H1 (cell line): ENCODE data around the gene RRBP1. TPM values are rescaled to one million over a fixed set of nuclear protein-coding genes. Genes with fewer than 3 reads are reported as not detected.

ENCODE experiments used
- CTCF ChIA-PET: fragments of 300-600 bp; sonication (Branson Sonifier 250); formaldehyde crosslinking; loops from one replicate; lab custom pipeline; 2021; ENCODE audit not compliant: partially characterized antibody; lab: Charles Lee
- POLR2A ChIA-PET: fragments of 300-600 bp; sonication (Branson Sonifier 250); formaldehyde crosslinking; loops from one replicate; lab custom pipeline; 2021; ENCODE audit warnings: inconsistent platforms; ENCODE audit not compliant: partially characterized antibody; lab: Charles Lee
- DNase-seq, 2 experiments: peaks; one replicate each; pipeline versions ENCODE4 v3.0.0 to v3.0.0-alpha.2; 2010 to 2022; ENCODE audit warnings: low spot score in 2 of 2, low read depth in 1 of 2, mixed read lengths in 1 of 2
- FAIRE-seq: peaks from 2 replicates; lab custom pipeline; 2011; peaks lifted over from hg19 to GRCh38; lab: Jason Lieb, UNC
- H2AFZ ChIP-seq: 2 replicates; pipeline ENCODE4 v1.8.1; 2012; ENCODE audit warnings: low read length, inconsistent platforms
- H2AK5ac ChIP-seq: 2 replicates; pipeline ENCODE4 v1.6.1; 2013; ENCODE audit warnings: low read depth, low read length
- H2BK120ac ChIP-seq: replicated peaks from 2 replicates; pipeline ENCODE3; 2013; ENCODE audit warnings: low read depth, low read length, inconsistent platforms
- H2BK12ac ChIP-seq: 2 replicates; pipeline ENCODE4 v1.6.1; 2013; ENCODE audit warnings: low read depth, low read length
- H2BK15ac ChIP-seq: 2 replicates; pipeline ENCODE4 v1.6.1; 2013; ENCODE audit warnings: low read length
- H2BK20ac ChIP-seq: 2 replicates; pipeline ENCODE4 v1.6.1; 2013; ENCODE audit warnings: low read length
- H2BK5ac ChIP-seq: 2 replicates; pipeline ENCODE4 v1.6.1; 2013; ENCODE audit warnings: low read depth, low read length
- H3K14ac ChIP-seq: 2 replicates; pipeline ENCODE4 v1.6.1; 2013; ENCODE audit warnings: inconsistent platforms; ENCODE audit not compliant: insufficient read length
- H3K18ac ChIP-seq: 2 replicates; pipeline ENCODE4 v1.6.1; 2013; ENCODE audit warnings: low read length; ENCODE audit errors: extremely low read depth
- H3K23ac ChIP-seq: 2 replicates; pipeline ENCODE4 v1.6.1; 2013; ENCODE audit warnings: inconsistent platforms; ENCODE audit not compliant: insufficient read length
- H3K23me2 ChIP-seq: 2 replicates; pipeline ENCODE4 v1.6.1; 2013; ENCODE audit warnings: low read depth, low read length
- H3K27ac ChIP-seq: 2 replicates; pipeline ENCODE4 v1.6.1; 2011; ENCODE audit warnings: low read depth, low read length, inconsistent platforms
- H3K27me3 ChIP-seq, 4 experiments: replicated peaks in 1 of 4; 1 replicate in 1 of 4; 2 replicates in 3 of 4; pipeline versions ENCODE4 v1.6.1 to v1.8.1; 2011 to 2013; ENCODE audit warnings: low read length in 3 of 4, mild to moderate bottlenecking in 3 of 4, inconsistent platforms in 2 of 4, mixed read lengths in 2 of 4, moderate library complexity in 1 of 4; ENCODE audit not compliant: control insufficient read depth in 3 of 4, insufficient read depth in 3 of 4; ENCODE audit errors: extremely low read depth in 1 of 4
- H3K36me3 ChIP-seq, 4 experiments: 2 replicates each; pipeline versions ENCODE4 v1.6.1 to v1.8.1; 2011 to 2013; ENCODE audit warnings: mild to moderate bottlenecking in 4 of 4, low read length in 3 of 4, moderate library complexity in 2 of 4, control low read depth in 1 of 4, inconsistent platforms in 1 of 4; ENCODE audit not compliant: insufficient read depth in 4 of 4, control insufficient read depth in 2 of 4
- H3K4ac ChIP-seq: replicated peaks from 2 replicates; pipeline ENCODE3; 2013; ENCODE audit warnings: low read length, low read depth, mixed read lengths, inconsistent platforms; ENCODE audit not compliant: insufficient read length
- H3K4me1 ChIP-seq, 4 experiments: replicated peaks in 1 of 4; 1 replicate in 1 of 4; 2 replicates in 3 of 4; pipeline versions ENCODE4 v1.6.1 to v1.8.1; 2011 to 2013; ENCODE audit warnings: low read length in 3 of 4, inconsistent platforms in 2 of 4, mixed read lengths in 1 of 4; ENCODE audit not compliant: insufficient read depth in 4 of 4, control insufficient read depth in 3 of 4
- H3K4me2 ChIP-seq, 2 experiments: 2 replicates each; pipeline versions ENCODE4 v1.6.1 to v1.8.1; 2011 to 2013; ENCODE audit warnings: low read depth in 2 of 2, low read length in 2 of 2, control low read depth in 1 of 2, inconsistent platforms in 1 of 2, mild to moderate bottlenecking in 1 of 2; ENCODE audit not compliant: insufficient read depth in 1 of 2
- H3K4me3 ChIP-seq, 4 experiments: fragments of 200-600, 300-600 bp in 1 of 4; sonication (generic), shearing (Covaris generic), sonication (Bioruptor Twin) in 1 of 4; 2 replicates each; pipeline versions ENCODE4 v1.5.1 to v1.8.1; 2011 to 2016; ENCODE audit warnings: low read length in 4 of 4, low read depth in 3 of 4, control low read depth in 2 of 4, inconsistent platforms in 2 of 4, mild to moderate bottlenecking in 2 of 4, mixed read lengths in 1 of 4, moderate library complexity in 1 of 4; ENCODE audit not compliant: insufficient read depth in 2 of 4; ENCODE audit errors: extremely low read depth in 1 of 4
- H3K56ac ChIP-seq: replicated peaks from 2 replicates; pipeline ENCODE3; 2013; ENCODE audit warnings: low read depth, mild to moderate bottlenecking, mixed read lengths, low read length, inconsistent platforms; ENCODE audit not compliant: insufficient read length
- H3K79me1 ChIP-seq: 2 replicates; pipeline ENCODE4 v1.6.1; 2013; ENCODE audit warnings: low read depth, low read length, control low read depth
- H3K79me2 ChIP-seq, 2 experiments: 2 replicates each; pipeline versions ENCODE4 v1.6.1 to v1.8.1; 2012 to 2013; ENCODE audit warnings: low read length in 2 of 2, mild to moderate bottlenecking in 2 of 2, inconsistent platforms in 1 of 2; ENCODE audit not compliant: insufficient read depth in 2 of 2, control insufficient read depth in 1 of 2
- H3K9ac ChIP-seq, 4 experiments: replicated peaks in 1 of 4; 1 replicate in 1 of 4; 2 replicates in 3 of 4; pipeline versions ENCODE4 v1.6.1 to v1.8.1; 2011 to 2013; ENCODE audit warnings: low read depth in 3 of 4, low read length in 3 of 4, control low read depth in 2 of 4, mild to moderate bottlenecking in 2 of 4, moderate library complexity in 2 of 4, inconsistent platforms in 1 of 4; ENCODE audit errors: extremely low read depth in 1 of 4
- H3K9me3 ChIP-seq, 2 experiments: 2 replicates each; pipeline versions ENCODE4 v1.6.1 to v1.8.1; 2012 to 2013; ENCODE audit warnings: mild to moderate bottlenecking in 2 of 2, moderate library complexity in 2 of 2, control low read depth in 1 of 2, inconsistent platforms in 1 of 2, low read depth in 1 of 2, low read length in 1 of 2, mixed read lengths in 1 of 2; ENCODE audit not compliant: insufficient read depth in 2 of 2
- H4K20me1 ChIP-seq, 2 experiments: replicated peaks in 1 of 2; 2 replicates each; pipeline versions ENCODE3 to v1.8.1; 2011 to 2013; ENCODE audit warnings: inconsistent platforms in 2 of 2, low read length in 2 of 2, mild to moderate bottlenecking in 1 of 2; ENCODE audit not compliant: insufficient read depth in 2 of 2, control insufficient read depth in 1 of 2
- H4K5ac ChIP-seq: 2 replicates; pipeline ENCODE4 v1.6.1; 2013; ENCODE audit warnings: low read length, low read depth, mixed read lengths, inconsistent platforms; ENCODE audit not compliant: insufficient read length
- H4K8ac ChIP-seq: 2 replicates; pipeline ENCODE4 v1.8.0; 2013; ENCODE audit warnings: mild to moderate bottlenecking, moderate library complexity, low read length, inconsistent platforms; ENCODE audit not compliant: insufficient read depth; ENCODE audit errors: extremely low read depth
- H4K91ac ChIP-seq: replicated peaks from 2 replicates; pipeline ENCODE3; 2013; ENCODE audit warnings: low read length, mixed read lengths, inconsistent platforms; ENCODE audit not compliant: insufficient read length
- ATF2 ChIP-seq: IDR thresholded peaks from 2 replicates; pipeline ENCODE4 v1.6.1; 2012; ENCODE audit warnings: low read length, inconsistent platforms
- BACH1 ChIP-seq: IDR thresholded peaks from 2 replicates; pipeline ENCODE4 v1.6.1; 2012; ENCODE audit warnings: low read length, improper control_type of control experiment
- JUND ChIP-seq: IDR thresholded peaks from 2 replicates; pipeline ENCODE4 v1.6.1; 2011; ENCODE audit warnings: mild to moderate bottlenecking, improper control_type of control experiment, low read length
- MAFK ChIP-seq: IDR thresholded peaks from 2 replicates; pipeline ENCODE4 v1.6.1; 2012; ENCODE audit warnings: low read depth, mild to moderate bottlenecking, improper control_type of control experiment, low read length
- SIN3A ChIP-seq, 2 experiments: IDR thresholded peaks in 1 of 2; conservative IDR thresholded peaks in 1 of 2; 2 replicates each; pipeline ENCODE4 v1.6.1; 2011 to 2012; ENCODE audit warnings: low read length in 2 of 2, improper control_type of control experiment in 1 of 2, low read depth in 1 of 2, mild to moderate bottlenecking in 1 of 2
- TBP ChIP-seq: IDR thresholded peaks from 2 replicates; pipeline ENCODE4 v1.6.1; 2011; ENCODE audit warnings: low read depth, low read length, improper control_type of control experiment
- WGBS, 2 experiments: shearing (Covaris generic) in 1 of 2; methylation state at CpG; one replicate each; pipeline versions ENCODE4 v1.1.6 to v1.1.7; 2013 to 2015; ENCODE audit warnings: low lambda C conversion rate in 2 of 2, mixed read lengths in 2 of 2, inconsistent platforms in 1 of 2, low coverage in 1 of 2, missing lambda C conversion rate in 1 of 2; ENCODE audit not compliant: insufficient replicate concordance in 2 of 2, insufficient coverage in 1 of 2, insufficient read length in 1 of 2; ENCODE audit errors: extremely low coverage in 1 of 2, missing lambda C conversion rate in 1 of 2; 5-methylcytosine and 5-hydroxymethylcytosine counted together
- polyA plus RNA-seq, 7 experiments: library from polyadenylated mRNA; depleted of rRNA in 3 of 7; stranded (reverse) in 5 of 7; unstranded in 2 of 7; fragments of >200 nt in 5 of 7; fragments of 200-250 nt in 2 of 7; gene quantifications; 1 replicate in 5 of 7; 2 replicates in 1 of 7; 4 replicates in 1 of 7; pipeline versions ENCODE4 v1.2.1 to v1.2.3, GENCODE V29; 2011 to 2013; ENCODE audit warnings: missing spikeins in 2 of 7, mixed read lengths in 2 of 7
- total RNA-seq: library from RNA; stranded (reverse); fragmentation: NEBNext Ultra II Directional; extraction: Animal tissue kit (Norgen Biotek cat#: 25700); gene quantifications from 2 replicates; pipeline ENCODE4 v1.2.1, GENCODE V29; 2021

The RRBP1 gene
- total and polyA plus RNA-seq, 2 of the 8 experiments (the other 6 are each of a cell fraction or from before 2014, with no cell fraction given), result 15.9 to 157 TPM

DNA sequence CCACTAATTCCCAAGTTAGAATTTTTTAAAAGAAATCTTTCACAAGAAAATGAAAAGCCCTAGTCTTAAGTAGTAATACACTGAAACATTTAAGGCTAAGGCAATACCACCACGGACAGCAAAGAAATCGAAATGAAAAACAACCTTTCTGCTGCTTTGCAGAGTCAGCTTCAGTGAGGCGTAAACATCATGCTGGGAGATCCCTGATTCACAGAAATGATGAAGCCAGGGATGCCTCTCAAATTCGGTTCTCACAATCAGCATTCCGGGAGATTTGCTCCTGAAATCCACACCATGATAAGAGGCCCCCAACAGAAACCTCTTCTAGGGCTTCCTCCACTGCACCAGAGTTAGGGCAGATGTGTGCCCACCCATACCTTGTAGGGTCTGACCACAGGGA lies 18.6 kb downstream of the RRBP1 start:
- no peak overlapping the region for H3K27ac ChIP-seq
- POLR2A ChIA-PET, result interaction anchor here (1.2 to 1.9 kb wide), 2 partner anchors 12 to 17 kb away, joined by 3 to 5 read pairs; no protein-coding TSS in a partner anchor

More for the DNA sequence above, 18.6 kb downstream of the RRBP1 start:
- CTCF ChIA-PET, result no interaction called here
- no peak for FAIRE-seq
- Histone ChIP-seq H3K9ac (no peak overlapping the region), H3K4me2 (no peak overlapping the region), H2AK5ac (no peak overlapping the region), H3K27me3 (no peaks in the 10 kb centered on the region), H3K4me3 (no peak overlapping the region), H2BK15ac (no peak overlapping the region), H2BK5ac (no peak overlapping the region), H3K23ac (no peak overlapping the region), H3K23me2 (no peaks in the 10 kb centered on the region), H2BK120ac (no peak overlapping the region), H2AFZ (no peak overlapping the region), H3K4me1 (peaks cover 0 to 3% (median 2%) of the 10 kb centered on the region in 4 experiments; a peak in 2 of 7 replicates), H3K9me3 (peaks cover 2 to 9% of the 10 kb centered on the region in 2 experiments; a peak in 3 of 4 replicates), H2BK20ac (no peak overlapping the region), H3K18ac (no peak overlapping the region), H3K36me3 (peaks cover 0 to 13% (median 6%) of the 10 kb centered on the region in 4 experiments; a peak in 4 of 8 replicates), H3K79me2 (peaks cover 8 to 87% of the 10 kb centered on the region in 2 experiments), H3K4ac (no peak overlapping the region), H3K79me1 (peaks cover 6% of the 10 kb centered on the region), H2BK12ac (no peak overlapping the region), H3K14ac (no peak overlapping the region), H4K91ac (no peak overlapping the region), H3K56ac (no peak overlapping the region), H4K20me1 (peaks cover under 1 to 14% of the 10 kb centered on the region in 2 experiments), H4K8ac (no peak overlapping the region), H4K5ac (no peak overlapping the region)
- TF ChIP-seq JUND, result no peak
- TF ChIP-seq BACH1, result peak; percentile 36; the same call in 1 of the 2 replicates
- 0 out of 2 replicates have a peak, but pooled peaks have one; percentile 14 for TF ChIP-seq MAFK
- TF ChIP-seq TBP, result no peak
- no peak for TF ChIP-seq SIN3A (conservative IDR thresholded peaks at IDR 0.05 in 1 of 2, IDR thresholded peaks at IDR 0.05 in 1 of 2; ENCODE audit: low read depth in 1 of 2, low read length in 2 of 2)
- TF ChIP-seq ATF2, result no peak
- 91% methylated on average over 5 of the region's 5 CpGs; no CpG with 5 or more reads in 1 of the 2 experiments for WGBS, 2 experiments
- DNase-seq, result no peak
